GM12801 (cell line): ENCODE data around the gene NAB1.

ENCODE experiments used
- CTCF ChIP-seq: IDR thresholded peaks from one replicate; pipeline ENCODE4 v1.5.1; 2011; ENCODE audit warnings: control low read depth; ENCODE audit not compliant: insufficient read length; ENCODE audit errors: extremely low read depth

NAB1 gene

GRCh38 chr2:190615555-190616200 is 33.2 kb upstream of the NAB1 start:
- no peak for TF ChIP-seq CTCF

GRCh38 chr2:190618030-190618429 is 30.9 kb upstream of the NAB1 start:
- TF ChIP-seq CTCF: no peak

DNA sequence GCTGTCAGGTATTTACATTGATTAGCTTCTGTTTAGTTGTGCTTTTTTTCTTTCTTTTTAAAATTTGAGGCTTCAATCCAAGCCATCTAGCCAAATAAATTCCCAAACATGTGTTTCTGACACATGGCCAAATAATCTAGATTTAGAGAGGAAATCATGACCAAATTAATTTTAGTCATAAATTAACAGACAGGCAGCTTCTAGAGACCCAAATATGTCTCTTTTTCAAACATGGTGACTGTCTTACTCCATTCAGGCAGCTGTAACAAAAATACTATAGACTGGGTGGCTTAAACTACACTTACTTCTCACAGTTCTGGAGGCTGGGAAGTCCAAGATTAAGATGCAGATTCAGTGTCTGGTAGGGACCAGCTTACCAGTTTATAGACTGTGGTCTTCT is 23.2 kb upstream of the NAB1 start:
- no peak for TF ChIP-seq CTCF

- TF ChIP-seq CTCF: no peak
These were observed 22.2 kb upstream of the NAB1 start for GRCh38 chr2:190626641-190627210.

DNA sequence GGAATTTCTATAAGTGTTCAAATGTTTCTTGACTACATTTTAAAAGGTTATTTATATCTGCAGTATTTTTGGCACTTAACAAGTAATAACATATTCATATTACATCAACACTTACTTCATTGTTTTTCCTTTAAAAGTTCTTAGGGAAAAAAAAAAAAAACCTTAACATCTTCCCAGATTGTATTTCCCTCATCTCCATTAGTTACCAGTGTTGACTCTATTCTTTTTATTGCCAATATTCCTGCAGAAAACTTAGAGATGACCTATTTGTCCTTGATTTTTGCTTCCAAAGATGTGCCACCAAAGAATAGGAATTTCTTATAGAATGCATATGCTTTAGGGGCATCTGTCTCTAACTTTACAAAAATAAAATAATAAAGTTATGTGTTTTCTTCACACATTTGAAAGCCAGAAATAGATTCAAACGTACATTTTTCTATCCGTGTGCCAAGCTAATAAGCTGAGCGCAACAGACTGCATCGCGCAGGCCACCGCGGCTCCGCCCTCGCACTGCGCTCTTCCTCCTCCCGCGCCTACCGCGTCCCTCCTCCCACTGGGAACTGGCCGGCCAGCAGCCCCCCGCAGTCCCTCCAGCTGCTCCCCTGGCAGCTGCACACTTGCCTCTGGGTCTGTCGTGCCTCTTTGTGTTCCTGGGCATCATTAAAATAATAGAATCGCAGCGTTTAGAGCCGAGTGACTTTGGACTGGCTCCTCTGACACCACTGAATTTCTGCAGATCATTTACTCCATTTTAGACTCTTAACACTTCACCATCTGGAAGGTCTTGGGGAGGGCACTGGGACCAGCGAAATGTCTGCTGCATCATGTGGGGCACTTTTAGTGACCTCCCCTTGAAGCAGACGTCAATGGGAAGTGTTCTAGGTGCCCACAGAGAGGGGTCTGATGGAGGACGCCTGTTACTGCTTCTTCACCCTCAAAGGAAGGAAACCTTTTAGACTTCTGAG is 21.2 kb upstream of the NAB1 start:
- TF ChIP-seq CTCF: no peak

DNA sequence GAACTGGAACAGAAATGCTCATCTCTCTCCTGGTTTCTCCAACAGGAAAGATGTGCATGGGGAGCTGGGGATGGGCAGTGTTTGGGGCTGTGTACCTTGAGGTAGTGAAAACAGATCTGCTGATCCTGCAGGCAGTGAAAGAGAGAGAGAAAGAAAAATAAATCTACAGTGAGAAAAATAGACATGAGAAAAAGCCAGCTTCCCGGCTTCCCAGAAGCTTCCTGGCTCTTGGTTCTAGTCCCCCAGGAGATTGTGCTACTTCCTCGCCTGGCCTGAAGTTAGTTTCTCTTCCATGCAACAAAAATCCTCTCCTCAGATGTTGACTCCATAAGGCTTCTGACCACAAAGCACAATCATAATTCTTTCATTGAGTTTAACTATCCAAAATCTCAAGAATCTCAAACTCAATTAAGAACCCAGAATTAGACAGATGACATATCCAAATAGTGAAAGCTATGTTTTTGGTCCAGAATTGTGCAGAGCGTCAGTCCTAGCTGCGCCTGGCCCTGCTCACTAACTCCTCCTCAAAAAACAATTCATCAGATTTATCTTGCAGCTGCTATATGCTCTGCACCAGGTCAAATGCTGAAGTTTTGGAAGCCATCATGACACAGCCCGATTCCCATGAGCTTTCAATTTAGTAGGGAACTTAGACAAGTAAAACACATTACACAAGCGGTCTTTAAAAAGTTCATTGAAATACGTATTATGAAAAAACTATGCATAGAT is 20.1 kb upstream of the NAB1 start:
- TF ChIP-seq CTCF: no peak

DNA sequence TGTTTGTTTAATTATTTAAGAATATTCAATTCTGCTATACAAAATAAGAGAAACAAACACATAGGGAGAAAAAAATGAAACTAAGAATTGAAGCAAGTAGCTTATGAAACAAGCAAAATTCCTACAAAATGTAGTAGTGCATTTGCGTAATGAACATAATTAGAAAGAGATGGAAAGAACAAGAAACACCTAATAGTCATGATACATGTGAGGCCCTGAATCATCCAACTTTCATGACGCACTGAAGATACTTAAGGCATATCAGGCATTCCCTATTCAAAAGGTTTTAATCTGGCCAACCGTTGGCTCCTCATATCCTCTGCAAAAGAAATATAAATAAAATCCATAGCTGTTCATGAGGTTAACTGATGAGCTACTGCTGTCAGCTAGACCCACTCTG is 14.5 kb upstream of the NAB1 start:
- no peak for TF ChIP-seq CTCF
